G401.6 (cell line): Measurements from ENCODE around the gene GRAMD4.

Experiments used
- FAIRE-seq: peaks from 2 replicates; lab custom pipeline; 2012; peaks lifted over from hg19 to GRCh38; lab: Jason Lieb, UNC

Gene GRAMD4

GRCh38 chr22:46674367-46674781 lies 54.2 kb downstream of the GRAMD4 start:
- FAIRE-seq: no peak

DNA sequence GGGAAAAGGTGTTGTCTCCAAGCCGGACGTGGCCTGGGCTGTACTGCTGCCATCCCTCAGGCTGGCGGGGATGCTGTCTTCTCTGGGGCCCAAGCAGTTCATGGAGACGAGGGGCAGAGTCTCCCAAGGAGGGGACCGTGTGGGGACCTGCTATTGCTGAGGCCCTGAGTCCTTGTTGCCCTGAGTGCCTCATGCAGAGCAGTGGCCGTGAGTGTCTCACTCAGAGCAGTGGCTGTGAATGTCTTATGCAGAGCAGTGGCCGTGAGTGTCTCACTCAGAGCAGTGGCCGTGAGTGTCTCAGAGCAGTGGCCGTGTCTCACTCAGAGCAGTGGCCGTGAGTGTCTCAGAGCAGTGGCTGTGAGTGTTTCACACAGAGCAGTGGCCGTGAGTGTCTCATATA lies 54.7 kb downstream of the GRAMD4 start:
- no peak for FAIRE-seq

- no peak for FAIRE-seq
Measured at GRCh38 chr22:46675479-46675878, 55.3 kb downstream of the GRAMD4 start.

DNA sequence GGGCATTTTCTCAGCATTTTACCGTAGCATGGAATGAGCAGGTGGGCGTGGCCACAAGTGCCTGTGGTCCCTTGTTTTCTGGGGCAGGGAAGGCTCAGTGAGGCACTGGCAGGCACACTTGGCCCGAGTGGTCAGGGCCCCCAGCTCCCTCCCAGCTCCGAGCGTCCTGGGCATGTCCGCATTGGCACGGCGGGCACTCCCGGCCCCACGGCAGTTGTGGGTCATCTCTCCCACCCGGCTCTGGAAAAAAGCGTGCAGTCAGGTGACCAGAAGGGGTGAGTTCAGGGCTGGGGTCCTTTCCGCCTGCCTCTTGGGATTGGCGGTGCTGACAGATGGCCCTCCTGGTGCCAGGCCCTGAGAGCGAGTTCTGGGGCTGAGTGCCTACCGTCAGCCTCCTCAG lies 55.8 kb downstream of the GRAMD4 start:
- no peak for FAIRE-seq

DNA sequence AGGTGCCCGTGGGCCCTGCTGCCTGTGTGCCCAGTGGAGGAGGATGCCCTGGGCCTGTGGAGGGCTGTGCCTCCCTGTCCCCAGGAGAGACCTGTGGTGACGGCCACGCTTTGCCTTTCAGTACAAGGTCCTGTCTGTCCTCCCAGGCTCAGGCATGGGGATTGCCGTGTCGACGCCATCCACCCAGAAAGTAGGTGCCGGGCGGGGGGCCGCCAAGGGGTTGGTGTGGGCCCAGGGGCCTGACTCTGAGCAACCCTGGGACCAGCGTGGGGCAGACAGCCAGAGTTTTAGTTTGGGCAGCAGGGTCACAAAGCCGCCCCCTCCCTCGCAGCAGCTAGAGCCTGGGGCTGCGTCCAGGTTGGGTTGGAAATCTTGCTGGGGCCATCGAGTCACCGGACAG lies 56.3 kb downstream of the GRAMD4 start:
- no peak for FAIRE-seq

GRCh38 chr22:46676881-46677280 lies 56.7 kb downstream of the GRAMD4 start:
- no peak for FAIRE-seq

DNA sequence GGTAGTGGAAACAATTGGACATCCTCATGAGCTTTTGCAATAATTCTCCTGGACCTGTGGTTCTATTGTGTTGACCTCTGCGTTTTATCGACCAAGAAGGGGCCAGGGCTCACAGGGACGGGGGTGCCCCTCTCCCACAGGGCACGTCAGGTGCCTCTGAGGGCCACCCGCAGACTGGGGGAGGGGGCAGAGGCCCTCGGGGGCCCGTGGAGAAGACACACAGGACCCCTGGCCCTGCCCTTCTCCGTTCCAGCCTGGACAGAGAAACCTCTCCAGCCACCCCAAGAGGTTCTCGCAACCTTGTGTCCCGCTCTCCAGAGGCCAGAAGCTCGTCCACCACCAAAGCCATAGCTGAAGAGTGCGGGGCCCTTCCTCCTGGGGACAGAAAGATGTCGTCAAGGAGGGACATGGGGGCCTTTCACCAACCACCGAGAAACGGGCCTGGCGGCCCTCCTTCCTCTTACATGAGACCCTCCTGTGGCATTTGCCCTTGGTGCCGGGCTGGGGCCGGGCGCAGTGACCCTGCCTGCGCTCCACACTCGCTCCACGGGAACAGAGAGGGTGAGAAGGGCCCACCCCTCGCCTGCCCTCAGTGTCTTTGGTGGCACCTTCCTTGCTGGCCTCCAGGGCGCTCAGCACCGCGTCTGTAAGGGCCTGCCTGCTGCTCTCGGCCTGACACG lies 57.3 kb downstream of the GRAMD4 start:
- no peak for FAIRE-seq

DNA sequence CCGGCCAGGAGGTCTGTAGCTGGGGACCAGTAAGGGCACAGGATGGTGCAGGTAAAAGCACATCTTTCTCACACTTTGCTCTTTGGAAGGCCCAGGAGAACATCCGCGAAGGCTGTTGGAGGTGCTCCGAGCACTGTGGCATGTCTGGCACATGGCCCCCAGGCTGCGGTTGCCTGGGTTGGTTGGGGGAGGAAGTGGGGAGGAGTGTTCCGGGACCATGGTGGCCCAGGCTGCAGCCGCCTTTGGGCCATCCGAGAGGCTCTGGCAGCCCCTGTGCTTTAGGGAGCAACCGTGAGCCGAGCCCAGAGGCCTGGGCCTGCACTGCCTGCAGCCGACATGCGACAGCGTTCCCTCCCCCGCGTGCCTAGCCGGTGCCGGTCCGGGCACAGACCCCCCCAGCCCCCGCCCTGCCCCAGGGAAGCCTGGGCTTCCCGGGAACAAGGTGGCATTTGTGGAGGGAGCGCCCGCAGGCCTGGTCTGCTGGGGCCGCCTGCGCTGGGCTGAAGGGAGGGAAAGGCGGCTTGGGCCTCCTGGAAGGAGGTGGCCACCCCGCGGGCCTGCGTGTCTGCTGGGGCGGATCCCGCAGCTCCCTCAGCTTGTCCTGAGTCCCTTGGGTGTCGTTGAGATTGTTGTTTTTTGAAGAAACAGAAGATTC lies 57.9 kb downstream of the GRAMD4 start:
- no peak for FAIRE-seq

DNA sequence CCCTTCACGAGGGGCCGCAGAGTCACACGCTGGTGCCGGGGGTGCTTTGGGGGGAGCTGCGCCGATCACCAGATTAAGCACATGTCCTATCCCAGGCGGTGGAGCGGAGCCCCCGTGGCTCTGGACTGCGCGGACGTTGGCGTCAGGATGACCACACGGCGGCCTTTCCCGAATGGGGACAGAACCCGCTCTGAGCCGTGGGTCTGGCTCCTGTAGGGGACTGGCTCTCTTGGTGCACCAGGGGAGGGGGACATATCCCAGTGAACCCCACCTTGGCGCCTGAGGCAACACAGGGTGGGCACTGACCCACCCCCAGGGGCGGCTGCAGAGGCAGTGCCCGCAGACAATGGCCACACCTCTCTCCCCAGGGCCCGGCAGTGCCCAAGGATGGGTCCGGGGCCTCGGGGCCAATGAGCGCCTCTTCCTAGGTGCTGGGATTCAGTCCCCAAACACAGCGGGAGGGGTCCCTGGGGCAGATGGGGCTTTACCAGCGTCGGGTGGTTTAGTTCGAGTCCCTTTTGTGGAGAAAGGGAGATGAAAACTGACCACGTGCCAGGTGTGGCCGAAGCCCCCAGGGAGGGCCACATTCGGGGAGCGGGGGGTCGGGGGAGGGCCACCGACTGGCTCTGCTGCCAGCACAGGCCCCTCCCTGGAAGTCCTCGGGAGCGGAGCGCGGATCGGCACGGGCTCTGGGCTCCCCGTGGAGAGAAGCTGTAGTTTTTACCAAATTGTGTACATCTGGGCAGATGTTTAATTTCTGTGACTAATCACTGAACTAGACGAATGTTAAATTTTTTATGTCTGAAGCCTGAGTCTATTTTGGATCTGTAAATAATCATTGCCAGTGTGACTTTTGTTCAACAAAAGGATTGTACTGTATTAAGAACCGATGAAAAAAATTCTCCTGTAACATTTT lies 58.9 kb downstream of the GRAMD4 start:
- no peak for FAIRE-seq

DNA sequence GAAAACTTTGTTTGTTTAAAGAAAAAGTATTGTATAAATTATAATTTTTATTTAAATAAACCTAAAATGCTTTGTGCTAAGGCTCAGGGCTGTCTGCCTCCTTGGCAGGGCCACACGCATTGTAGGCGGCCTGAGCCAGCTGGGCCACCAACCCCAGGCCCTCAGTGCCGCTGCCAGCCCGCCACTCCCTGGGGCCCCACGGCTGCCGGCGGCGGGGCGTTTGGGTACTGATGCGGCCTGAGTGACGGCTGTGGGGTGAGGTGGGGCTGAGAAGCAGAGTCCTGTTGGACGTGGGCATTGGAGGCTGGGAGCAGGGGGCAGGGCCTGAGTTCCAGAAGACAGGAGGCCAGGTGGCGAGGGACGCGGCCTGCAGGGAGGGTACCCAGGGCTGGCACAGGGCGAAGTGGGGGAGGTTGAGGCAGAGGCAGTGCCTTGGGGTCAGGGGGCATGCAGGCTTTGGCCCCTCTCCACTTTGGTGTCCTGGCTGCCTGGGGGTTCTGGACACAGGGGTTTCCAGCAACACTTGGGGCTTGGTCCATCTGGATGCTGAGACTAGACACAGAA lies 59.6 kb downstream of the GRAMD4 start:
- FAIRE-seq: no peak

DNA sequence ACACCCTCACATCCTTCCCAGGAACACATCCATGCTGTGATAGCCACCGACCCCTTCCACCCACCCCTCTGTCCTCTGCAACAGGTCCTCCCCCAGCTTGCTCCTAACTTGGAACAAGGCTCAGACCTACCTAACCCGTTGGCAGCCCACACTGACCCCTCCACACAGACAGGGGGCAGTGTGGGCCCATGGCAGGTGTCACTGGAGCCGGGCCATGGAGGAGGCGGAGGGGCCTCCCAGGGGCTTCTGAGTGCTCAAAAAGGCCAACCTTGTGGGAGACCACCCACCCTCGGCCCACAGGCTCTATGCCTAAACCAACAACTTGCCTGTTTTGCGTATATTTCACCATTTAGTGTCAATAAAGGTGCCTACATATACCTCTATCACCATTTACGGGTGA lies 60.8 kb downstream of the GRAMD4 start:
- FAIRE-seq: no peak

DNA sequence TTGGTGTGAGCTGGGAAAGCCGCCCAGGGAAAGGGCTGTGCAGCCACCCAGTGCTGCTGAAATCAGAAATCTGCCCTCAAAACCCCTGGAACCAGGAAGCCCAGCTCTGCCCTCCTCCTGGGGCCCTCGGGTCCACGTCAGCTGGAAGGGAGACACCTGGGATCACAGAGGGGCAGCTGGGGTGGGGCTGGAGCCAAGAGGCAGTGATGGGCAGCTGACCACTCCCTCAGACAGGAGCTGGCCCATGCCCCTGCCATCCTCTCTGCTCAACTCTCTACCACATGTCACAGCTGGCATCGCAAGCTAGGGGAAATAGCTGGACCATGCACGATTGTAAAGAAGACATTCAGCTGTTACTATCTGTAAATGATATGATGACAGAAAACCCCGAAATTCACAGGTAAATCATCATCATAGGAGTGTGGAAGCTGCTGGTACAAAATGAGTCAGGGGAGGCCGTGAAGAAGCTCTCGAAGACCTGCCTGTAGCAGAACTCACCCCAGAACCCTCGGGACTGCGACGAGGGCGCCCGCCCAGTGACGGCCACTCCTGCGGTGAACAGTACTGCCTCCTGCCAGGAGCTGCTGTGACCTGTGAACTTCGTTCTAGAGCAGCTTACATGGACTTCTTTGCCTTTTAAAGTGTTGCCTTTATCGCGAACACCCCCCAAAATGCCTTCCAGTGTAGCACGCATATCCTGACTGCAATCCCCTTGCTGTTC lies 62.0 kb downstream of the GRAMD4 start:
- no peak for FAIRE-seq

DNA sequence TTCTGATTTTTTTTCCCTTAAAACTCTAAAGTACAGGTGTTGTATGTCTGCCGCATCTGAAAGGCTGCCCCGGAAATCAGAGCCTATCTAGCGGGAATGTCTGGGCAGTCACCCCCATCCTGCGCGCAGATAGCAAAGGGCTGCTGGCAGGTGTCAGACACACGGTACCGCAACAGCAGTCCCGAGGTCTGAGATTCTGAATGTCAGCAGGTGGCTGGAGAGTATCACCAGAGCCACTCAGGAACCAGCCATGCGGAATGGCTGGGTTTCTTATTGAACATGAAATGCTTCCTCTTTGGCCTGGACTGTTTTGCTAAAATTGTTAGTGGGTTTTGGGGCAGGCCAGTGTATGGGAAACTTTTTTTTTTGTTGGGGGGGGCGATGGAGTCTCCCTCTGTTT lies 64.5 kb downstream of the GRAMD4 start:
- no peak for FAIRE-seq

- no peak for FAIRE-seq
Measured at GRCh38 chr22:46686221-46687047, 66.2 kb downstream of the GRAMD4 start.

DNA sequence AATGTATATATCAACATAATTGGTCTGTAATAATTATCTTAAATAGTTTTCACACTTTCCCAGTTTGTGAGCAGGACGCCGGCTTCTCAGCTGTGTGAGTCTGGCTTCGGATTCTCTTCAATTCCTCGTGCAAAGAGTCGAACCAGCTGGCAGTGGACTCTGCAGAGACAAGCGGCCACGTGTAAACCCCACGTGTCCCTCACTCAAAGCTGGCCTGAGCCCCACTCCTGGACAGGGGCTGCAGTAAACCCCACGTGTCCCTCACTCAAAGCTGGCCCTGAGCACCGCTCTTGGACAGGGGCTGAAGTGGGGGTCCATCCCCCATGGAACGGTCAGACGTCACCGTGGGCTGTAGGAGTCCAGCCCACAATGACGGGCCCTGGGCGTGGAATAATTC lies 66.9 kb downstream of the GRAMD4 start:
- no peak for FAIRE-seq

DNA sequence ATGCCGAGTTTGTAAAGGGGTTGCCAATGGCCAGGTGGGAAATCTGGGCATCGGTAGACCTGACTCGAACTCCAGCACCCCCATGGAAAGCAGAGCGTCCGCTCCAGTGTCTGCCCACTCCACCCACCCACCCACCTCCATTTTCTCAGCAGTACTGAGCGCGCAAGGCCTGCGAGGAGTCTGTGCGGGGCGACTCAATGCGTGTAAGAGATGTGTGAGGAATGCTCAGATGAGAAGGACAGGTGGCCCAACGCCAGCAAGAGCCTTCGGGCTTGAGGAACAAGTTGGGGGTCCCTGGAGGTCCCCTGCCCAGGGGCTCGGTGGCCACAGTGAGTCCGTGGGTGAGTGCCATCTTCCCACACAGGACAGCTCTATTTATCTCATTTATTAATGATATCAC lies 67.3 kb downstream of the GRAMD4 start:
- FAIRE-seq: no peak

- FAIRE-seq: no peak
Measured at GRCh38 chr22:46688949-46689348, 68.8 kb downstream of the GRAMD4 start.

GRCh38 chr22:46690146-46690545 lies 70.0 kb downstream of the GRAMD4 start:
- no peak for FAIRE-seq

DNA sequence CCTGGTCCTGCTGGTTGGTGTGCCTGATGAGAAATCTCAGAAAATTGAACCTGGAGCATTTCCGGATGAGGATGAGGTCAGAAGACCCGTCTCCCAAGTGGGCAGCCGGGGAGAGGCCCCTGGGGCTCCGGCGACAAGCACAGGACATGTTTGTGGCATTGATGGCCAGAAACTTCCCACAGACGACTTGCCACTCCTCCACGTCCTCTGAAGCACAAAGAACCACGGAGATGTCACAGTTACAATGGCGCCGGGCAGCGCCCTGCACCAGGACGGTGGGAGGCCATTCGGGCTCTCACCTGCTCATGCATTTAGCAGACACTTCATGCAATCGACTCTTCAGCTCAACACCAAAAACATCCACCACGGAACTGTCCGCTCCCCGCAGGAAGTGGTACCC lies 71.4 kb downstream of the GRAMD4 start:
- no peak for FAIRE-seq

DNA sequence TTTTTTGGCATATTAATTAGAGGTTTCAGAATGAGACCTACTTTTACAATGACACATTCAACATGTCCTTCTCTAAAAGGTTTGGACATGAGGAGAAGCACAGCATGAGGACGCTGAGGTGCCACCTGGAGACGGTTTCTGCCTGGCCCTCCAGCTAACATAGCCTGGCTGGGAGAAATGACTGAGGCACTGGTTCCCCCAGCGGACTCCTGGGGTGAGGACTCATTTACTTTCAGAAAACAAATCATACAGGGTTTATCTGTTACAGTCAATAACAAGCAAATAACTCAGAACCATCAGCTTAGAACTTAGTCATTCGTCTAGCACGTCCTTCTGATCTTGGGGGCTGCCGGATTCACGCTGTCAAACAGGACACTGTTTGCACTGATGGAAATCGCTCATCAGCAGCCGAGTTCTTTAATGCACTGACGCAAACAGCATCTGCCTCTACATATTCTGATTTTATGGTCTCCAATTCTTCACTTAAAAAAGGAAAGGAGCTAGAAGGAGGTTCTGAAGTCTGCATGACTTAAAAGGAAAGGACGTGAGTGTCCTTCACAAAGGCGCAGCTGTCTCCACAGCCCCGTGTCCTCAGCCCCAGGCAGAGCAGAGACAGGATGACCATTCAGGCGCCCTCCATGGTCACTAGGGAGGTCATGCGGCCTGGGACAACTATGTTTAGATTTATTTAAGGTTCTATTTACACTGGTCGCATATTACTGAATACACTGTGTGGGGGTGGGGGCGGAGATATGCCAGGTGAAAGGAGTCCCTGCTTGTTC lies 73.6 kb downstream of the GRAMD4 start:
- no peak for FAIRE-seq
